ENCODE data around the gene UXS1. TPM values are rescaled to one million over a fixed set of nuclear protein-coding genes. Genes with fewer than 3 reads are reported as not detected.

The UXS1 gene
- polyA plus RNA-seq, 3 donors: 23.4 to 33.8 (median 29.3) TPM

DNA sequence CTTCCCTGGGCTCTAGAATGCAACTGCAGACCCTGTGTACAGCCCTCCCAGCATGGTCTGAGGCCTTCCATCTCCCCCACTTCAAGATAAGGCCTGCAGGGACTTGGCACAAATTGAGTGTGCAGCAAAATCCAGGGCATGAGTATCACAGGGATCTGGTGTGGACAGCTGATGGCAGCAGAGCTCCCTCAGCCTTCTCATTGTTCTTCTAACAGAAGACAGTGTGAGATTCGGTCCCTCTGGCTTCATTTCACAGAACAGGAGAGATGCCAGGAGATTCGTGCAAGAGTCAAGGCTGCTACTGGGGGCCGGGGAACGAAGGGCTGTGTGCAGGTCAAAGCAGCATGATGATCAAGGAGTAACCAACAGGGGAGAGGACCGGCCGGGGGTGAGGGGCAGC is 85.8 kb downstream of the UXS1 start:
- peaks cover 0 to 2% (median 0%) of the 10 kb centered on the region in 3 donors for H3K27me3 Mint-ChIP-seq (ENCODE audit: low read depth in 3 of 3)
- intact Hi-C loops (cut with micrococcal nuclease): loop anchor here in 1 of 2 donors (5.0 kb wide), 1 partner anchor 474 kb away; no protein-coding TSS in a partner anchor
- H3K4me3 Mint-ChIP-seq: no peak overlapping the region
- no peaks in the 10 kb centered on the region for H4K20me1 ChIP-seq (ENCODE audit: insufficient read depth, low read length)
- no peak for TF ChIP-seq CTCF (IDR thresholded peaks at IDR 0.05)
- no peak overlapping the region for H2AFZ ChIP-seq (ENCODE audit: insufficient read depth, low read depth, low read length, poor library complexity, severe bottlenecking)
- no peak overlapping the region for H3K9ac ChIP-seq (ENCODE audit: insufficient read depth, low read length, poor library complexity, severe bottlenecking)
- peaks cover 24 to 54% of the 10 kb centered on the region in 2 donors for H3K36me3 Mint-ChIP-seq
- DNase-seq: no peak
- WGBS (ENCODE audit: insufficient coverage): 80% methylated on average over 4 of the region's 6 CpGs
- no peaks in the 10 kb centered on the region for H3K27me3 ChIP-seq (ENCODE audit: control insufficient read depth in 2 of 2, insufficient read depth in 2 of 2, low read length in 2 of 2)
- H3K4me1 ChIP-seq (ENCODE audit: control insufficient read depth in 1 of 2, insufficient read depth in 2 of 2, low read length in 2 of 2): no peaks in the 10 kb centered on the region
- H3K36me3 ChIP-seq (replicated peaks in 1 of 2; ENCODE audit: control insufficient read depth in 1 of 2, insufficient read depth in 2 of 2, low read length in 2 of 2): peaks cover 49 to 82% of the 10 kb centered on the region in 2 donors
- H3K4me2 ChIP-seq (replicated peaks; ENCODE audit: extremely low read depth, low read length, poor library complexity, severe bottlenecking): no peak overlapping the region
- no peaks in the 10 kb centered on the region for H3K4me1 Mint-ChIP-seq
- H3K9me3 ChIP-seq (replicated peaks in 1 of 2; ENCODE audit: control insufficient read depth in 1 of 2, insufficient read depth in 1 of 2, low read length in 2 of 2): no peaks in the 10 kb centered on the region
- H3K79me2 ChIP-seq (ENCODE audit: insufficient read depth, low read length): no peaks in the 10 kb centered on the region
- no peak overlapping the region for H3K27ac ChIP-seq (ENCODE audit: low read depth in 1 of 2, low read length in 2 of 2)
- no peaks in the 10 kb centered on the region for H3K9me3 Mint-ChIP-seq
- no peak overlapping the region for H3K4me3 ChIP-seq (replicated peaks in 1 of 3; ENCODE audit: low read depth in 2 of 3, low read length in 3 of 3)
- no peak overlapping the region for H3K27ac Mint-ChIP-seq

GRCh38 chr2:106107509-106108131 is 86.5 kb downstream of the UXS1 start:
- peaks cover 29 to 58% of the 10 kb centered on the region in 2 donors for H3K36me3 Mint-ChIP-seq
- intact Hi-C loops (cut with micrococcal nuclease): loop anchor here in 1 of 2 donors (5.0 kb wide), 1 partner anchor 475 kb away; no protein-coding TSS in a partner anchor

More at GRCh38 chr2:106107509-106108131, 86.5 kb downstream of the UXS1 start:
- Histone ChIP-seq H3K9me3 (replicated peaks in 1 of 2; ENCODE audit: control insufficient read depth in 1 of 2, insufficient read depth in 1 of 2, low read length in 2 of 2) (no peaks in the 10 kb centered on the region), H3K9ac (ENCODE audit: insufficient read depth, low read length, poor library complexity, severe bottlenecking) (no peak overlapping the region), H3K79me2 (ENCODE audit: insufficient read depth, low read length) (no peaks in the 10 kb centered on the region), H2AFZ (ENCODE audit: insufficient read depth, low read depth, low read length, poor library complexity, severe bottlenecking) (no peak overlapping the region), H3K27ac (ENCODE audit: low read depth in 1 of 2, low read length in 2 of 2) (no peak overlapping the region), H3K4me1 (ENCODE audit: control insufficient read depth in 1 of 2, insufficient read depth in 2 of 2, low read length in 2 of 2) (no peaks in the 10 kb centered on the region), H4K20me1 (ENCODE audit: insufficient read depth, low read length) (no peaks in the 10 kb centered on the region), H3K27me3 (ENCODE audit: control insufficient read depth in 2 of 2, insufficient read depth in 2 of 2, low read length in 2 of 2) (no peaks in the 10 kb centered on the region), H3K4me3 (replicated peaks in 1 of 3; ENCODE audit: low read depth in 2 of 3, low read length in 3 of 3) (no peak overlapping the region), H3K36me3 (replicated peaks in 1 of 2; ENCODE audit: control insufficient read depth in 1 of 2, insufficient read depth in 2 of 2, low read length in 2 of 2) (peaks cover 47 to 83% of the 10 kb centered on the region in 2 donors), H3K4me2 (replicated peaks; ENCODE audit: extremely low read depth, low read length, poor library complexity, severe bottlenecking) (no peak overlapping the region)
- Mint-ChIP-seq H3K27ac (no peak overlapping the region), H3K4me3 (no peak overlapping the region), H3K27me3 (ENCODE audit: low read depth in 3 of 3) (peaks cover 0 to 6% (median 0%) of the 10 kb centered on the region in 3 donors), H3K9me3 (no peaks in the 10 kb centered on the region), H3K4me1 (no peaks in the 10 kb centered on the region)
- peak in 1 of 3 donors; percentile 62 for DNase-seq
- WGBS (ENCODE audit: insufficient coverage): 95% methylated on average over 10 of the region's 14 CpGs
- no peak for TF ChIP-seq CTCF (IDR thresholded peaks at IDR 0.05)

Measured in CD14-positive monocyte (primary cell).